ENCODE data around the gene CREB3L1. TPM values are rescaled to one million over a fixed set of nuclear protein-coding genes. Genes with fewer than 3 reads are reported as not detected.
A peak's percentile ranks its signal among the peaks of the same experiment; 100 is the strongest.

The CREB3L1 gene
- total RNA-seq, 1 donor from 2014 or later, result 6.1 TPM

DNA sequence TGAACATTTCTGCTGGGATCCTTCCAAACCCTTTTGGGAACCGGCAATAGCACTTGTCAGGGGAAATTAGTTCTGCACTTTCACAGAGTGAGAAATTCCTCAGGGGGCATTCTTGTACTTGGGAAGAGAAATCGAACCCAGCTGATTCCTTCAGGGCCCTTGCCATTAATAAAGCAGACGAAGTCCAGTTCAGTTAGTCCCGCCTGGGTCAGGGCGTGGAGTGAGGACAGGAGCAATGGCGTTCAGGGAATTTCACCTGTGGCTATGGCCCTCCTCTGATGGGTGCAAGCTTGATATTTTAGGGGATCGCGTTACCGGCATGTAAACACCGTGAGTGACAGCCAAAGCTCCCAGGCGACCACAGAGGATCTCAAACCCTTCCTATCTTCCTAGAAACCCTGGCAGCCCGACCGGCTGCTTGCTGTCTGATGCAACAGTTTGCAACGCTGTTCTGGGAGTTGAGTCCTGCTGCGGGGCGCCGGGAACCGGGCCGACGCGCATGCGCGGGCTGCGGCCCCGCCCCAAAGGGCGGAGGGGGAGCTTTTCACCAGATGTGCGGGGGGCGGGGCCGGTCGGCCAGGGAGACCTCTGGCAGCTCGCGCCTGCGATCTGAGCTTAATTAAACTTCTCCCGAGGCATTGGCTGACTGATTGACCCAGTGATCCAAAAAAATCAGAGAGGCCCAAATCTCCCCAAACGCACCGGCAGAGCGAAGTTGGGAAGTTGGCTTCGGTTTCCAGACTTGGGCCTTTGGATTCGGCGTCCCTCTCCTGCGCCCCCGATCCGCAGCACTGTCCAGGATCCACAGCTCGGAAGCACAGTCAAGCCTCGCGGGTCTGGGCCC is 34.3 kb upstream of the CREB3L1 start:
- Mint-ChIP-seq H3K9me3 (ENCODE audit: unreplicated experiment) (peaks cover 6% of the 10 kb centered on the region), H3K27me3 (ENCODE audit: unreplicated experiment) (peaks cover 12% of the 10 kb centered on the region), H3K36me3 (ENCODE audit: unreplicated experiment) (no peaks in the 10 kb centered on the region), H3K4me3 (ENCODE audit: unreplicated experiment) (peak overlapping the region; percentile 88), H3K27ac (ENCODE audit: unreplicated experiment) (peak overlapping the region; percentile 94), H3K4me1 (ENCODE audit: low read depth, unreplicated experiment) (peaks cover 9% of the 10 kb centered on the region)
- TF ChIP-seq, protein P1, sequence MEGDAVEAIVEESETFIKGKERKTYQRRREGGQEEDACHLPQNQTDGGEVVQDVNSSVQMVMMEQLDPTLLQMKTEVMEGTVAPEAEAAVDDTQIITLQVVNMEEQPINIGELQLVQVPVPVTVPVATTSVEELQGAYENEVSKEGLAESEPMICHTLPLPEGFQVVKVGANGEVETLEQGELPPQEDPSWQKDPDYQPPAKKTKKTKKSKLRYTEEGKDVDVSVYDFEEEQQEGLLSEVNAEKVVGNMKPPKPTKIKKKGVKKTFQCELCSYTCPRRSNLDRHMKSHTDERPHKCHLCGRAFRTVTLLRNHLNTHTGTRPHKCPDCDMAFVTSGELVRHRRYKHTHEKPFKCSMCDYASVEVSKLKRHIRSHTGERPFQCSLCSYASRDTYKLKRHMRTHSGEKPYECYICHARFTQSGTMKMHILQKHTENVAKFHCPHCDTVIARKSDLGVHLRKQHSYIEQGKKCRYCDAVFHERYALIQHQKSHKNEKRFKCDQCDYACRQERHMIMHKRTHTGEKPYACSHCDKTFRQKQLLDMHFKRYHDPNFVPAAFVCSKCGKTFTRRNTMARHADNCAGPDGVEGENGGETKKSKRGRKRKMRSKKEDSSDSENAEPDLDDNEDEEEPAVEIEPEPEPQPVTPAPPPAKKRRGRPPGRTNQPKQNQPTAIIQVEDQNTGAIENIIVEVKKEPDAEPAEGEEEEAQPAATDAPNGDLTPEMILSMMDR (IDR thresholded peaks at IDR 0.05; ENCODE audit: partially characterized antibody, unreplicated experiment), result no peak
- peak; percentile 86 for DNase-seq

DNA sequence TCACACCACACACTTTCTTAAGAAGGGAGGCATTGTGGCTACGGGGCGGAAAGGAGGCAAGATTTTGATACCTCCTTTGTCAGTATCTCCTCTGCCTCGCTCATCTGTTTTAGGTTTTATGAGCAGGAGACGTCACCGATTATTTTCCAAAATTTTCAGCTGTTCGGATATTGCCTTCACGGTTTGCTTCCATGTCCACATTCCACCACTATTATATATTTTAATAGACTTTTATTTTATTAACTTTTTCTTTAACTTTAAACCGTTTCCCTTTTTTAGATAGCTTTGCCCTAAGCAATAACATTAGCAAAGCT is 33.7 kb upstream of the CREB3L1 start:
- TF ChIP-seq, protein P1 (IDR thresholded peaks at IDR 0.05; ENCODE audit: partially characterized antibody, unreplicated experiment), result no peak

DNA sequence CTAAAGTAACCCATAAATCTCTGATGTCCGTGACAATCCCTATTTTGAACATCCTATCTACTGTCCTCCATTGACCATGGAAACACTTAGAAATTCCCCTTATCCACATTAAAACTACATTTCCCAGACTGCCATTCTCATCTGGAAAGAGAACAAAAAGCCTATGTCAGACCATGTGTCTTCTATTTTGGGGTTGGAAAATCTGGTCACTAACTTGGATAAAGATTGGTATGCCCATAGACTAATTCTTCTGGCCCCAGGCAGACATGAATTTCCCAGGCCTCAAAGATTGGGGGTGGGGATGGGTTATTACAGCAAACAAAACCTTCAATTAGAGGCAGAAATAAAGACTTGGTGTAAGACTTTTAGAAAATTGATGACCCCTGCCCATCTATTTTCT is 30.9 kb upstream of the CREB3L1 start:
- TF ChIP-seq, protein P1 (IDR thresholded peaks at IDR 0.05; ENCODE audit: partially characterized antibody, unreplicated experiment), result no peak
- Mint-ChIP-seq H3K4me3 (ENCODE audit: unreplicated experiment) (no peak overlapping the region), H3K9me3 (ENCODE audit: unreplicated experiment) (peaks cover 3% of the 10 kb centered on the region), H3K27ac (ENCODE audit: unreplicated experiment) (no peak overlapping the region), H3K36me3 (ENCODE audit: unreplicated experiment) (no peaks in the 10 kb centered on the region), H3K4me1 (ENCODE audit: low read depth, unreplicated experiment) (peaks cover 11% of the 10 kb centered on the region), H3K27me3 (ENCODE audit: unreplicated experiment) (peaks cover 8% of the 10 kb centered on the region)
- no peak for DNase-seq

More for the DNA sequence above, 33.7 kb upstream of the CREB3L1 start:
- H3K4me1 Mint-ChIP-seq (ENCODE audit: low read depth, unreplicated experiment), result peaks cover 9% of the 10 kb centered on the region
- no peak for DNase-seq
- peaks cover 10% of the 10 kb centered on the region for H3K27me3 Mint-ChIP-seq (ENCODE audit: unreplicated experiment)
- H3K36me3 Mint-ChIP-seq (ENCODE audit: unreplicated experiment), result no peaks in the 10 kb centered on the region
- peaks cover 6% of the 10 kb centered on the region for H3K9me3 Mint-ChIP-seq (ENCODE audit: unreplicated experiment)
- H3K4me3 Mint-ChIP-seq (ENCODE audit: unreplicated experiment), result peak overlapping the region; percentile 88
- peak overlapping the region; percentile 85 for H3K27ac Mint-ChIP-seq (ENCODE audit: unreplicated experiment)

DNA sequence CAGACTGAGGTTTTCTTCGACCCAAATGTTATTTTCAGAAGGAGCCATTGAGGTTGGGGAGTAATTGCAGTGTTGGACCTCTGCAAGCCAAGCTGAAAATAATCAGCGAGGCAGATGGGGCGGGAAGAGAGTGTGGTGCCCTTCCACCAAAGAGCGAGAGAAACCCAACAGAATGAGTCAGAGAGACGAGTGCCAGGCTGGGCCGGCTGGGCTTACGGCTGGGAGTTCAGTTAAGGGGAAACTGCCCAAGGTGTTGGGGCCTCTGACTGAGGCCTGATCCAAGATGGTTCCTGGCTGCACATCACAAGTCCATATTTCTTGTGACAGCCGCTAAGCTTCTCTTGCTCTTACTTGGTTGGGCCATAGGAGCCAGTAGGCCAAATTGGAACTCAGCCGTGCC is 30.4 kb upstream of the CREB3L1 start:
- no peak overlapping the region for H3K27ac Mint-ChIP-seq (ENCODE audit: unreplicated experiment)
- no peak for DNase-seq
- H3K4me3 Mint-ChIP-seq (ENCODE audit: unreplicated experiment), result no peak overlapping the region
- TF ChIP-seq, protein P1 (IDR thresholded peaks at IDR 0.05; ENCODE audit: partially characterized antibody, unreplicated experiment), result no peak
- peaks cover 8% of the 10 kb centered on the region for H3K27me3 Mint-ChIP-seq (ENCODE audit: unreplicated experiment)
- H3K9me3 Mint-ChIP-seq (ENCODE audit: unreplicated experiment), result peaks cover 3% of the 10 kb centered on the region
- H3K4me1 Mint-ChIP-seq (ENCODE audit: low read depth, unreplicated experiment), result peaks cover 12% of the 10 kb centered on the region
- no peaks in the 10 kb centered on the region for H3K36me3 Mint-ChIP-seq (ENCODE audit: unreplicated experiment)

DNA sequence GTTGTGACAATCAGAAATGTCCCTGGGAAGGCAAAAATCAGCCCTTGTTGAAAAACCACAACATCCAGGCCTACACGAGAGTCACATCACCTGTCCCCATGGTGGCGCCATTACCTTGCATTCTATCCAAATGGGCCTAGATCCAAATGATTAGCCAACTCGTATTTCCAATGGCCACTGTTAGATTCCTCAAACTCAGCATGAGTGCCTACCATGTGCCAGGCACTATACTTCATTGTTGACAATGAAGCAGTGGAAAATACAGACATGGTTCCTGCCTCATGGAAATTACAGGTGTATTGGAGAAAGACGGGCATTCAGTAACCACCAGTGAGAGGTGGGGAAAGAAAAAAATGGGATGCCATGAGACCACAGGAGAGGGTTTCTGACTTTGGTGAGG is 29.8 kb upstream of the CREB3L1 start:
- peaks cover 3% of the 10 kb centered on the region for H3K9me3 Mint-ChIP-seq (ENCODE audit: unreplicated experiment)
- H3K27ac Mint-ChIP-seq (ENCODE audit: unreplicated experiment), result no peak overlapping the region
- no peak for DNase-seq
- H3K36me3 Mint-ChIP-seq (ENCODE audit: unreplicated experiment), result no peaks in the 10 kb centered on the region
- H3K4me1 Mint-ChIP-seq (ENCODE audit: low read depth, unreplicated experiment), result peaks cover 13% of the 10 kb centered on the region
- peaks cover 8% of the 10 kb centered on the region for H3K27me3 Mint-ChIP-seq (ENCODE audit: unreplicated experiment)
- TF ChIP-seq, protein P1 (IDR thresholded peaks at IDR 0.05; ENCODE audit: partially characterized antibody, unreplicated experiment), result no peak
- H3K4me3 Mint-ChIP-seq (ENCODE audit: unreplicated experiment), result peak overlapping the region; percentile 11
